ENCODE data around the gene CYBRD1. TPM values are rescaled to one million over a fixed set of nuclear protein-coding genes. Genes with fewer than 3 reads are reported as not detected.

The CYBRD1 gene
- polyA plus RNA-seq, 2 of the 4 experiments (the other 2 are of a cell fraction) = 30.5 to 46.6 TPM

- TF ChIP-seq KDM1A (IDR thresholded peaks at IDR 0.05; ENCODE audit: low read depth) = no peak
- no peak for TF ChIP-seq SMC3 (IDR thresholded peaks at IDR 0.05)
- TF ChIP-seq HOXB13 (CRISPR knock-in tag; IDR thresholded peaks at IDR 0.05; ENCODE audit: low read depth) = no peak
- TF ChIP-seq FOSB (CRISPR knock-in tag; IDR thresholded peaks at IDR 0.05) = no peak
- no peak for TF ChIP-seq CBX8 (IDR thresholded peaks at IDR 0.05)
Observed at GRCh38 chr2:171487803-171488259, 34.4 kb upstream of the CYBRD1 start (continued).

- CTCF ChIA-PET = interaction anchor here (0.6 kb wide), 1 partner anchor 404 kb away, joined by 3 read pairs; no protein-coding TSS in a partner anchor
- POLR2A ChIA-PET = no interaction called here
- peak in 1 of 2 experiments; percentile 39; a peak in 2 of 6 replicates for ATAC-seq
- no peak overlapping the region for H3K4me2 ChIP-seq
- DNase-seq (ENCODE audit: low read depth in 1 of 2, low spot score in 1 of 2) = peak in 1 of 2 experiments; percentile 33
- H3K9me3 ChIP-seq = no peaks in the 10 kb centered on the region
- H3K4me1 ChIP-seq = no peaks in the 10 kb centered on the region
- 85% methylated on average over 2 of the region's 2 CpGs for WGBS (ENCODE audit: missing lambda C conversion rate)
- TF ChIP-seq CEBPB (IDR thresholded peaks at IDR 0.05) = no peak
- TF ChIP-seq JUN (IDR thresholded peaks at IDR 0.05) = no peak
- TF ChIP-seq HEYL (CRISPR knock-in tag; IDR thresholded peaks at IDR 0.05) = no peak
- no peak for TF ChIP-seq HOXA7 (CRISPR knock-in tag; IDR thresholded peaks at IDR 0.05)
- no peak for TF ChIP-seq HMGXB4 (CRISPR knock-in tag; IDR thresholded peaks at IDR 0.05; ENCODE audit: borderline replicate concordance)
- TF ChIP-seq FOSL2 (IDR thresholded peaks at IDR 0.05) = no peak
- TF ChIP-seq FOSL2 (CRISPR knock-in tag; IDR thresholded peaks at IDR 0.05) = no peak
- TF ChIP-seq FOSB (CRISPR knock-in tag; IDR thresholded peaks at IDR 0.05) = no peak
- no peak for TF ChIP-seq ATOH8 (CRISPR knock-in tag; IDR thresholded peaks at IDR 0.05; ENCODE audit: low read depth)
- TF ChIP-seq KDM5A (IDR thresholded peaks at IDR 0.05) = no peak
- TF ChIP-seq HDAC2 (IDR thresholded peaks at IDR 0.05) = no peak
- no peak for TF ChIP-seq HOXB13 (CRISPR knock-in tag; IDR thresholded peaks at IDR 0.05; ENCODE audit: low read depth)
- no peak for TF ChIP-seq CHD4 (IDR thresholded peaks at IDR 0.05; ENCODE audit: borderline replicate concordance)
- no peak for TF ChIP-seq BCL3 (IDR thresholded peaks at IDR 0.05)
- no peak for TF ChIP-seq ELK1 (IDR thresholded peaks at IDR 0.05; ENCODE audit: low read depth, low read length)
- no peak for TF ChIP-seq POLR2A (IDR thresholded peaks at IDR 0.05; ENCODE audit: low read length)
- TF ChIP-seq PHF8 (IDR thresholded peaks at IDR 0.05; ENCODE audit: borderline replicate concordance, low read depth) = no peak
- no peak for TF ChIP-seq MAZ (IDR thresholded peaks at IDR 0.05; ENCODE audit: borderline replicate concordance, low read depth, low read length)
- H3K4me3 ChIP-seq = no peak overlapping the region
- FAIRE-seq = no peak
- no peak overlapping the region for H3K27ac ChIP-seq
Observed at GRCh38 chr2:171490577-171490976, 31.7 kb upstream of the CYBRD1 start.

GRCh38 chr2:171491292-171491691, 31.0 kb upstream of the CYBRD1 start:
- ATAC-seq = no peak
- no peak for FAIRE-seq

More at GRCh38 chr2:171491292-171491691, 31.0 kb upstream of the CYBRD1 start:
- H3K27ac ChIP-seq = no peak overlapping the region
- POLR2A ChIA-PET = no interaction called here
- H3K4me2 ChIP-seq = no peak overlapping the region
- H3K9me3 ChIP-seq = no peaks in the 10 kb centered on the region
- TF ChIP-seq HEYL (CRISPR knock-in tag; IDR thresholded peaks at IDR 0.05) (no peak), CHD2 (IDR thresholded peaks at IDR 0.05; ENCODE audit: low read length, partially characterized antibody) (no peak), RNF2 (IDR thresholded peaks at IDR 0.05; ENCODE audit: borderline replicate concordance, low read depth) (no peak)
- H3K4me1 ChIP-seq = no peaks in the 10 kb centered on the region
- 82% methylated on average over 3 of the region's 3 CpGs for WGBS (ENCODE audit: missing lambda C conversion rate)
- CTCF ChIA-PET = no interaction called here
- no peak overlapping the region for H3K4me3 ChIP-seq
- no peak for DNase-seq (ENCODE audit: low read depth in 1 of 2, low spot score in 1 of 2)

Data from A549 (cell line).